Measurements from ENCODE around the gene MIB1. TPM values are rescaled to one million over a fixed set of nuclear protein-coding genes. Genes with fewer than 3 reads are reported as not detected.

Gene MIB1
- total RNA-seq, 1 experiment from 2014 or later = 56.2 TPM

GRCh38 chr18:21851327-21851961 lies 110.9 kb downstream of the MIB1 start:
- Histone ChIP-seq H2AFZ (ENCODE audit: low read length) (no peak overlapping the region), H4K20me1 (ENCODE audit: insufficient read depth, low read depth, low read length) (no peaks in the 10 kb centered on the region)
- DNase-seq = peak; percentile 75

GRCh38 chr18:21853016-21853415 lies 112.4 kb downstream of the MIB1 start:
- Histone ChIP-seq H3K4me3 (ENCODE audit: low read length) (no peak overlapping the region), H3K36me3 (ENCODE audit: insufficient read depth, low read length) (peaks cover 5% of the 10 kb centered on the region; the same call in 1 of the 2 replicates), H3K9me3 (ENCODE audit: low read length) (no peaks in the 10 kb centered on the region), H3K4me2 (ENCODE audit: low read depth, low read length, poor library complexity, severe bottlenecking) (peak overlapping the region; percentile 10), H4K20me1 (ENCODE audit: insufficient read depth, low read depth, low read length) (no peaks in the 10 kb centered on the region), H3K9me2 (replicated peaks; ENCODE audit: insufficient read depth, low read length) (no peaks in the 10 kb centered on the region), H3K27ac (ENCODE audit: low read length) (no peak overlapping the region; the same call in 1 of the 2 replicates), H2AFZ (ENCODE audit: low read length) (no peak overlapping the region), H3K9ac (ENCODE audit: low read length) (no peak overlapping the region), H3K27me3 (ENCODE audit: low read length) (no peaks in the 10 kb centered on the region), H3K79me2 (ENCODE audit: low read length) (peaks cover 17% of the 10 kb centered on the region), H3K4me1 (ENCODE audit: low read length) (peaks cover 53% of the 10 kb centered on the region)
- DNase-seq = peak; percentile 58

More at GRCh38 chr18:21851327-21851961, 110.9 kb downstream of the MIB1 start:
- Histone ChIP-seq H3K36me3 (ENCODE audit: insufficient read depth, low read length) (peaks cover 5% of the 10 kb centered on the region; the same call in 1 of the 2 replicates), H3K4me3 (ENCODE audit: low read length) (no peak overlapping the region), H3K9me3 (ENCODE audit: low read length) (no peaks in the 10 kb centered on the region), H3K9me2 (replicated peaks; ENCODE audit: insufficient read depth, low read length) (no peaks in the 10 kb centered on the region), H3K9ac (ENCODE audit: low read length) (no peak overlapping the region), H3K27me3 (ENCODE audit: low read length) (no peaks in the 10 kb centered on the region), H3K4me2 (ENCODE audit: low read depth, low read length, poor library complexity, severe bottlenecking) (no peak overlapping the region), H3K79me2 (ENCODE audit: low read length) (peaks cover 19% of the 10 kb centered on the region), H3K4me1 (ENCODE audit: low read length) (peaks cover 39% of the 10 kb centered on the region), H3K27ac (ENCODE audit: low read length) (no peak overlapping the region)

GRCh38 chr18:21853775-21854552 lies 113.4 kb downstream of the MIB1 start:
- Histone ChIP-seq H3K79me2 (ENCODE audit: low read length) (peaks cover 17% of the 10 kb centered on the region), H3K27ac (ENCODE audit: low read length) (no peak overlapping the region), H4K20me1 (ENCODE audit: insufficient read depth, low read depth, low read length) (no peaks in the 10 kb centered on the region), H3K9me2 (replicated peaks; ENCODE audit: insufficient read depth, low read length) (no peaks in the 10 kb centered on the region), H2AFZ (ENCODE audit: low read length) (no peak overlapping the region), H3K4me2 (ENCODE audit: low read depth, low read length, poor library complexity, severe bottlenecking) (no peak overlapping the region), H3K36me3 (ENCODE audit: insufficient read depth, low read length) (peaks cover 11% of the 10 kb centered on the region; the same call in 1 of the 2 replicates), H3K9ac (ENCODE audit: low read length) (no peak overlapping the region), H3K4me1 (ENCODE audit: low read length) (peaks cover 55% of the 10 kb centered on the region), H3K27me3 (ENCODE audit: low read length) (no peaks in the 10 kb centered on the region), H3K4me3 (ENCODE audit: low read length) (no peak overlapping the region), H3K9me3 (ENCODE audit: low read length) (no peaks in the 10 kb centered on the region)
- DNase-seq = no peak

GRCh38 chr18:21855432-21855831 lies 114.8 kb downstream of the MIB1 start:
- no peak overlapping the region for H3K4me2 ChIP-seq (ENCODE audit: low read depth, low read length, poor library complexity, severe bottlenecking)
- no peak overlapping the region for H3K27ac ChIP-seq (ENCODE audit: low read length)
- no peak overlapping the region for H2AFZ ChIP-seq (ENCODE audit: low read length)
- DNase-seq = no peak
- H3K4me3 ChIP-seq (ENCODE audit: low read length) = no peak overlapping the region
- H3K9me2 ChIP-seq (replicated peaks; ENCODE audit: insufficient read depth, low read length) = no peaks in the 10 kb centered on the region
- H3K36me3 ChIP-seq (ENCODE audit: insufficient read depth, low read length) = peaks cover 12% of the 10 kb centered on the region; the same call in 1 of the 2 replicates
- H4K20me1 ChIP-seq (ENCODE audit: insufficient read depth, low read depth, low read length) = no peaks in the 10 kb centered on the region
- no peaks in the 10 kb centered on the region for H3K9me3 ChIP-seq (ENCODE audit: low read length)
- no peaks in the 10 kb centered on the region for H3K27me3 ChIP-seq (ENCODE audit: low read length)
- peaks cover 43% of the 10 kb centered on the region for H3K4me1 ChIP-seq (ENCODE audit: low read length)
- peaks cover 17% of the 10 kb centered on the region for H3K79me2 ChIP-seq (ENCODE audit: low read length)
- H3K9ac ChIP-seq (ENCODE audit: low read length) = no peak overlapping the region

GRCh38 chr18:21857871-21858270 lies 117.3 kb downstream of the MIB1 start:
- Histone ChIP-seq H3K27me3 (ENCODE audit: low read length) (no peaks in the 10 kb centered on the region), H3K4me3 (ENCODE audit: low read length) (no peak overlapping the region), H4K20me1 (ENCODE audit: insufficient read depth, low read depth, low read length) (no peaks in the 10 kb centered on the region), H2AFZ (ENCODE audit: low read length) (no peak overlapping the region), H3K9me3 (ENCODE audit: low read length) (no peaks in the 10 kb centered on the region), H3K4me1 (ENCODE audit: low read length) (peaks cover 22% of the 10 kb centered on the region), H3K27ac (ENCODE audit: low read length) (peak overlapping the region; percentile 20; the same call in 1 of the 2 replicates), H3K36me3 (ENCODE audit: insufficient read depth, low read length) (peaks cover 7% of the 10 kb centered on the region; the same call in 1 of the 2 replicates), H3K9ac (ENCODE audit: low read length) (no peak overlapping the region), H3K9me2 (replicated peaks; ENCODE audit: insufficient read depth, low read length) (no peaks in the 10 kb centered on the region), H3K4me2 (ENCODE audit: low read depth, low read length, poor library complexity, severe bottlenecking) (no peak overlapping the region), H3K79me2 (ENCODE audit: low read length) (peaks cover 4% of the 10 kb centered on the region; the same call in 1 of the 2 replicates)
- no peak for DNase-seq

- no peak for DNase-seq
- Histone ChIP-seq H3K4me3 (ENCODE audit: low read length) (no peak overlapping the region), H3K36me3 (ENCODE audit: insufficient read depth, low read length) (peaks cover 7% of the 10 kb centered on the region; the same call in 1 of the 2 replicates), H2AFZ (ENCODE audit: low read length) (no peak overlapping the region), H3K79me2 (ENCODE audit: low read length) (0 out of 2 replicates have a peak, but pooled peaks cover under 1% of the 10 kb centered on the region), H3K27me3 (ENCODE audit: low read length) (no peaks in the 10 kb centered on the region), H3K9me2 (replicated peaks; ENCODE audit: insufficient read depth, low read length) (no peaks in the 10 kb centered on the region), H3K27ac (ENCODE audit: low read length) (no peak overlapping the region), H3K4me1 (ENCODE audit: low read length) (peaks cover 15% of the 10 kb centered on the region), H3K9ac (ENCODE audit: low read length) (no peak overlapping the region), H3K4me2 (ENCODE audit: low read depth, low read length, poor library complexity, severe bottlenecking) (no peak overlapping the region), H4K20me1 (ENCODE audit: insufficient read depth, low read depth, low read length) (no peaks in the 10 kb centered on the region), H3K9me3 (ENCODE audit: low read length) (no peaks in the 10 kb centered on the region)
Measured at GRCh38 chr18:21858544-21858943, 118.0 kb downstream of the MIB1 start.

- no peak for DNase-seq
- Histone ChIP-seq H3K27me3 (ENCODE audit: low read length) (no peaks in the 10 kb centered on the region), H3K9me3 (ENCODE audit: low read length) (no peaks in the 10 kb centered on the region), H3K4me1 (ENCODE audit: low read length) (no peaks in the 10 kb centered on the region), H3K36me3 (ENCODE audit: insufficient read depth, low read length) (0 out of 2 replicates have a peak, but pooled peaks cover 14% of the 10 kb centered on the region), H3K9me2 (replicated peaks; ENCODE audit: insufficient read depth, low read length) (no peaks in the 10 kb centered on the region), H3K9ac (ENCODE audit: low read length) (no peak overlapping the region), H3K79me2 (ENCODE audit: low read length) (no peaks in the 10 kb centered on the region), H3K4me2 (ENCODE audit: low read depth, low read length, poor library complexity, severe bottlenecking) (no peak overlapping the region), H3K27ac (ENCODE audit: low read length) (no peak overlapping the region), H4K20me1 (ENCODE audit: insufficient read depth, low read depth, low read length) (no peaks in the 10 kb centered on the region), H2AFZ (ENCODE audit: low read length) (no peak overlapping the region), H3K4me3 (ENCODE audit: low read length) (no peak overlapping the region)
Measured at GRCh38 chr18:21864386-21864785, 123.8 kb downstream of the MIB1 start.

- Histone ChIP-seq H4K20me1 (ENCODE audit: insufficient read depth, low read depth, low read length) (no peaks in the 10 kb centered on the region), H3K27ac (ENCODE audit: low read length) (no peak overlapping the region), H3K79me2 (ENCODE audit: low read length) (no peaks in the 10 kb centered on the region), H3K4me1 (ENCODE audit: low read length) (no peaks in the 10 kb centered on the region), H2AFZ (ENCODE audit: low read length) (no peak overlapping the region), H3K9ac (ENCODE audit: low read length) (no peak overlapping the region), H3K27me3 (ENCODE audit: low read length) (no peaks in the 10 kb centered on the region), H3K4me3 (ENCODE audit: low read length) (no peak overlapping the region), H3K9me3 (ENCODE audit: low read length) (no peaks in the 10 kb centered on the region), H3K36me3 (ENCODE audit: insufficient read depth, low read length) (peaks cover 18% of the 10 kb centered on the region; the same call in 1 of the 2 replicates), H3K9me2 (replicated peaks; ENCODE audit: insufficient read depth, low read length) (no peaks in the 10 kb centered on the region), H3K4me2 (ENCODE audit: low read depth, low read length, poor library complexity, severe bottlenecking) (no peak overlapping the region)
- no peak for DNase-seq
Measured at GRCh38 chr18:21865043-21865442, 124.5 kb downstream of the MIB1 start.
